AG08395 (cell line): ENCODE measurements around the gene TEX2.
"Not testable (repeated sequence)": the region's sequence is repeated elsewhere in the genome, so short reads cannot be mapped to it uniquely, and the experiment has no call there.

Source experiments
- DNase-seq: peaks from one replicate; pipeline ENCODE4 v3.0.0; 2012; ENCODE audit warnings: mixed read lengths, low spot score

The TEX2 gene

DNA sequence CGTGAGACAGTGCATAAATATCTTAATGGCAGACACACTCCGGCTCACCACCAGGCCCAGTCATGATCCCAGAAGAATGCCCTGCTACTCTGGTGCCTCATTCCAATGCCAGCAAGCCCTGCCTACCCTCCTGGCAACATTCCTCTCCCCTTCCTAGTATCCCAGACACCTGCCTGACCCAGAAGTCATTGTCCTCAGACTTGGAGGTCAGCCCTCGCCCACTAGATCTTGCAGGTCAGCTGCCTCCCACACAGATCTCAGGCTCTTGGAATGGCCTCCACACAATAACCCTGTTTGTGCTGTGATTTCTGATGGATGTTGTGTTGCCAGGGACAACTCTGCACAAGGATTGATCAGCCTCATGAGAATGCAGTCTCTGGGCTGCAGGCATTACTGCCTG lies 1.8 kb upstream of the TEX2 start:
- DNase-seq, result no peak

DNA sequence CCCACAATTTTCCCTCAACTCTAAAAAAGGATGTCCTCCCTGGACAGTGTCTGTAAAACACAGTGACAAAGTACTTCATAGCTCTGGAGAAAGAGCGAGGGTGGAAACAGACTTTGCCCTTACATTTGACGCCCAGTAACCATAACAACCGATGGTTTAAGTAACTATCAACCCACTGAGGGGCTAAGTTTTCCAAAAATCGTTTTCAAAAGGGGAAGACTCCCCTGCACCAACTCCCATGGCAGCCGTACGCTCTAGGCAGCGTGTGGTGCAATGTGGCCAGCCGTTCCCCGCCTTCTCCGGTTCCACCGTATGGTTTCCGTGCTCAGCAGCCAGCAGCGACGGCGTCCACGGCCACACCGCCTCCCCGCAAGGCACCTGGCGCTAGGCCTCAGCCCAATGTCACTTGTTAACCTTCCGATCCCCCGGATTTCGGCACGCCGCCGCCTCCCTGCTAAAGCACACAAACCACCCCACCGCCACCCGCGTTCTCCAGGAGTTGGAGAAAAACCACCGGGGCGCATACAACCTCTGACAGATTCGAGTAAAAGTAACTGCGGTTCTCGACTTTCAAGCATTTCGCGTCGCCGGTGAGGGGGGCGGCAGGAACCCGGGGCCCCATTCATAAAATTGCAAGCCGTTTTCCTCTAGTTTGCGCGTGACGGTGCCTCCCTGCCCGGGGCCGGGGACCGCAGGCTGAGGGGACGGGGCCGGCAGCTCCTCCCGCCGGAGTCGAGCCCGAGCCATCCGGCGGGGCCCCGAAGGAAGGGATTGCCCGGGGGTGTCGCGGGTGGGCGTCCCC lies 661 bp downstream of the TEX2 start:
- peak; percentile 27 for DNase-seq

DNA sequence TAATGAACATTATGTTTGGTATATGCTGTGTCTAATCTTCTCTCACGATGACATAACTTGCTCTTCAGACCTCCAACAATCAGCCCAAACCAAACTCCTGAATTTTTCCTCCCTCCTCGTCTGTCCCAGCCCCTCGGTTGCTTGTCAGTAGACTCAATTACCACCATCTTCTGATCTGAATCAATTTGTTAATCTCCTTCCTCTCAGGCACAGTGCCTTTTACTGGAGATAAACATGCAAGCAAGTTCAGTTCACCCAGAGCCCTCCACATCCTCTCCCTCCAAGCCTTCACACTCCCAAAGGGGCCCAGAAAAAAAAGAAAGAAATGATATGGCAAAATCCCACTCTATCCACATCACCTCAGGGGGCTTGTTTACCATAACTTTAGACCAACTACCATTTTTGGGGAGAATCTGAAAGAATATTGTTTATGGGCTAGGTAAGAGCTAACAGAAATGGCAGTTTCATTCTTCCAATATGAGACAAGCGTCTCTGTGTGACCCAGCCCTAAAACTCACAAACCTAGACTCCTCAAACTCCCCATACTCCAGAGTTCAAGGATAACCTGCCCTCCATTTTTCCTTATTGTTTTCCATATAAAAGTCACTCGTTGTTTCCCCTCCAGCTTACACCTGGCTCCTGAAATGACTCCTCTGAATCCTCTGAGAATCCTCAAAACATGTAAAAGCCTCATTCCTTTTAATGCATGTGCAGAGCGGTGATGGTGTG lies 1.5 kb downstream of the TEX2 start:
- DNase-seq, result no peak

DNA sequence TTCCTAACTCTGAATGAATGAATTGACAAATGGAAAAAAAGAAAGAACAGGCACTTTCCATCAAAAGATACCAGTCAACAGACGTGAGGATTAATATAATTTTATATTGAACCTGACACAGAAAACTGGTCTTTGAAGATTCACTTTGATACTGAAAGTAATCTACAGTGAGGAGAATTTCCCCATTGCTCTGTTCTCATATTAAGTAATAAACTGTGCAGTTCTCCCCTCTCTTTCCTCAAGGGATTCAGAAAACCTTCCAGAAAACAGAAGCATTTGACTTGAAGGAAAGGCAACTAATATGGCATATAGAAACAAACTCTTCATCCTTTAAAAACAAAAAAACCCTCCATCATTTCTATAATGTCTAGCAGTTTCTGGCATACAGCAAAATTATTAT lies 2.2 kb downstream of the TEX2 start:
- no peak for DNase-seq

DNA sequence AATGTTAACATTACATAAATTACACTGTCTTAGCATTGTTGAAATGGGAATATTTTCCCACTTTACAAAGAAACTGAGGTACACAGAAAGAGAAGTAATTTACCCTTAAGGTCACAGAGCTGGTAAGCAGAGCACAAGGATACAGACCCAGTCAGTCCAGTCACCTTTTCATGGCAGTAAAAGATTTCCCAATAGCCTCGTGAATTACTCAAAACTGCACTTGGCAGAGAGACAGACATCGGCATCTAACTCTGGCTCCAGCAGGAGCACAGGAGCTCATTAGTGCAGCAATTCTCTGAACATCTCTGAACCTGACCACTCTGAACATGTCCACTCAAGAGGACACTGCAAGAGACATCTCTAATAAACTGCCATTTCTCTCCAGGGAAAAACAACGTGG lies 3.1 kb downstream of the TEX2 start:
- peak; percentile 62 for DNase-seq

DNA sequence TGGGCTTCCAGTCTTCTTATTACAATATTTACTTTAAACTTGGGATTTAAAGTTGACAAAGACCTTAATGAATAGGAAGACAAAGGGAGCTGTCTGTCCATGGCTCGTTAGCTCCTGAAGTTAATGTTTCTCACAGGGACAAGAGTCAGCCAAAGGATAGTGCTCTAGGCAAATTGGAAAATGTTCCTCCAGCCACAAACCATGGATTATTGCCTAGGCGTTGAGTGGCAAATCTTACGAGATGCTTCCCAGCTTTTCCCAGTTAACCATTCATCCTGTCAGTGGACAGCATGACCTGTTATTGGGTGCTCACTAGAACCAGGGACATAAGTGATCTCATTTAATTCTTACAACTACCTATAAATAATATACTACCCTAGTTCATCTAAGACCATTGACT lies 3.6 kb downstream of the TEX2 start:
- DNase-seq, result no peak

DNA sequence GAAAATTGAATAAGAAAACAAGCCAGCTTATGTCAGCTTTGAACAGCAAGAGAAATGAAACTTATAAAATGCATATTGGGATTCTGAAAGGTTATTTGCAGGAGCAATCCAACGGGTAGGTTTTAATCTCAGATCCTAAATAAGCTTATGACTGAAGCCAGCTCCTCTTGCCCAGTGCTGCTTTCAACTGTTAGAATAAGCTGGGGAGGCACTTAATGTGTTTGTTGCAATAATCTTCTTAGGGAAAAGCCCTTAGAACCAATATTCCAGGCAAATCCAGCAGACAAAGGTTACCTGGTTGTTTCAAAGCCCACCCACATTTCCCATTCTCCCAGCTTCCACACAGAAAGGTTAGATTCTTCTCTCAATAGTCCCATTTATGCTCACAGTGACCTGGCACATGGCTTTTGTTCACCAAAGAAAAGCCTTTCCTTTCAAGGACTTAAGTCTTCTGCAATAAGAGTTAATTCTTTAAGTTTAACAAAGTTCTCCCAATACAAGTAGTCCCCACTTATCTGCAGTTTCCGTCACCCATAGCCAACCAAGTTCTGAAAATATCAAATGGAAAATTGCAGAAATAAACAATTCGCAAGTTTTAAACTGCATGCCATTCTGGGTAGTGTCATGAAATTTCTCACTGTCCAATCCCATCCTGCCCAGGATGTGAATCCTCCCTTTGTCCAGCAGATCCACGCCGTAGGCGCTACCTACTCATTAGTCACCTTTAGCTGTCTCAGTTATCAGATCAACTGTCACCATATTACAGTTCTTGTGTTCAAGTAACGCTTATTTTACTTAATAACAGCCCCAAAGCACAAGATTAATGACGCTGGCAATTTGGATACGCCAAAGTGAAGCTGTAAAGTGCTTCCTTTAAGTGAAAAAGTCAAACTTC lies 5.9 kb downstream of the TEX2 start:
- no peak for DNase-seq

DNA sequence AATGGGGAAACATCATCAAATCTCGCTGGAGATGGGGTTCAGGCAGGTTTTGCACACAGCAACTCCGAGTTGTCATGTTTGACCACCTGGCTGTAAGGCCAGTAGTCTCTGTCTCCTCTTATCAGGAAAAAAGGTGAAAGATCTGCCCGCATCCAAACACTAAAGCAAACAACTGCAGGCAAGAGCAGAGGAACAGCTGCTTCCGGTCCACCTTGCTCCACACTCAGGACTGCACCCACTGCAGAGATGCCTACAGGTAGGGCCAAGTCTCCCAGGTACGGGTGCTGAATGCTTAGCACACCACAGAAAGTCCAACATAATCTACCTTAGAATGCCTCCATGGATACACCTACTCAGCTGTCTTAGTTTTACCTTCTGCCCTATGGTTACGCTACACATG lies 7.3 kb downstream of the TEX2 start:
- DNase-seq, result no peak

DNA sequence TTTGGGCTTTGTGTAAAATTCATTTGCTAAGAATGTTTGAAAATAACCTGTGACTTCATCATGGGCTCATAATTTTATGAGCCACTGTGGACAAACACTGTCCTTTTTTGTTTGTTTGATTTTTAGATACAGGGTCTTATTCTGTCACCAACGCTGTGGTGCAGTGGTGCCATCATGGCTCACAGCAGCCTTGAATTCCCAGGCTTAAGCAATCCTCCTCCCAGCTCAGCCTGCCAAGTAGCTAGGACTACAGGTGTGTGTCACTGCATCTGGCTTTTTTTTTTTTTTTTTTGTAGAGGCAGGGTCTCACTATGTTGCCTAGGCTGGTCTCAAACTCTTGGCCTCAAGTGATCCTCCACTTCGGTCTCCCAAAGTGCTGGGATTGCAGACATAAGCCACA lies 8.3 kb downstream of the TEX2 start:
- DNase-seq, result no peak

DNA sequence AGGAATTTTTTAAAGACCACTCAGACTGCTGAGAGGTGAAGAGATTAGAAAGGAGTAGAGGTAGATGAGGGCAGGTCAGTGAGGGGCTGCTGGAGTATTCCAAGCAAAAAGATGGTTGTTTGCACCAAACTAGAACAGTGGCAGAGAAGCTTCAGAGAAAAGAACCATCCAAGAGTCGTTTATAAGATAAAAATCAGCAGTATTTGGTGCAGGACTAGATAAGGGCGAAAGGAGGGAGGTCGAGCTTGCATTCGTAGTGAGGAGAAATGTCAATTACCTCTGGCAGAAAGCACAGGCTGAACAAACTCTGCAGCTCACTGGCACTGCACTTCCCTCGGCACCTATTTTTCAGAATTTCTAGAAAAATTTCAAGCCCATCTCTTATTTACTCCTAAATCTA lies 9.6 kb downstream of the TEX2 start:
- no peak for DNase-seq

DNA sequence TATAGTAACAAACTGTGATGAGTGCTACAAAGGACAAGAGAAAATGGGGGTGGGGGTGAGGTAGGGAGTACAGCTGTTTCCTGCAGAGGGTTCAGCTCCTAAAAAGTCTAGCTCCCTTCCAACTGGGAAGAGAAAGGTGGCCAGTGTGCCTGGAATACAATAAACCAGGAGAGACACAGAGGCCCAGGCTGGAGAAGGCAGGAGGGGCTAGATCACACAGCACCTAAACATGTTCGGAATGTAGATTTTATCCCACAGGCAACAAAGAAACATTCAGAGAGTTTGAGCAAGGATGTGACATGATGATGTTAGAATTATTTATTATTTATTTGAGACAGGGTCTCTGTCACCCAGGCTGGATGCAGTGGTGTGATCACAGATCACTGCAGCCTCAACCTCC lies 10.2 kb downstream of the TEX2 start:
- DNase-seq, result no peak

DNA sequence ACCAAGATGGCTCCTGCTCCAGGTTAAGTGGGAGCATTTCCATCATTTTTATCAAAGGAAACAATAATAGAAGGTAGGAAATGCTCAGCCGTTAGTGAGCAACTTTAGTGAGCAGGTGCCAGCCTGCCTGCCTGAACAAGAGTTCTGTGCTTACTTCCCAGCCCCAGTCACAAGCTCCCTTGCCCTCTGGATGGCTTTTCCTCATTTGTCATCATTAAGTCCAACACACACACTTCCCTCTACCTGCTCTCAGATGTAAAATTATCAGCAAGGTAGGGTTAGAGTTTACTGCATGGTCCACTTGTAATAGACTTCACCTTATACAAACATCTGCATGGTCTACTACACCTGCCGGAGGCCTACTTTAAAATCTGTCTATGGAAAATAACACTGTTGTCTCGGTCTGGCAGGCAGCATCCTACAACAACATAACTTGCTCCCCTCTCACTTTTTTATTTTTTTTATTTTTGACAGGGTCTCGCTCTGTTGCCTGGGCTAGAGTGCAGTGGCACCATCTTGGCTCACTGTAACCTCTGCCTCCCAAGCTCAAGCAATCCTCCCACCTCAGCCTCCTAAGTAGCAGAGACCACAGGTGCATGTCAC lies 12.7 kb downstream of the TEX2 start:
- DNase-seq, result no peak

DNA sequence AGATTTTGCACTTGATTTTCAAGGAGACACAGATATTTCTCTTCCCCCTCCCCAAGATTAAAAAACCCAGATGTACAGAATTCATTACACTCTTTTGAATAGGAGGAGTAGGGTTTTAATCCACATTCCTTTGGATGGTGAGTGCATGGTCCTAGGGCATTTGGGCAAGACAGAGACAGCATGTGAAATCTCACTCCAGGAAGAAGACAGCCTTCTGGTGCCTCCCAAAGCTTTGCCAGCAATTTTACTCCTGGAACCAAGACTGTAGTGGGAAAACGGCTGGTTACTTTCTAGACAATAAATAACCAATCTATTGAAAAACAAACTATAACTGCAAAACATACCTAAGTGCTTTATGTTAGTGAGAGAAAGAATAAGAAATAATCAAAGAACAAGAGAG lies 15.2 kb downstream of the TEX2 start:
- no peak for DNase-seq

DNA sequence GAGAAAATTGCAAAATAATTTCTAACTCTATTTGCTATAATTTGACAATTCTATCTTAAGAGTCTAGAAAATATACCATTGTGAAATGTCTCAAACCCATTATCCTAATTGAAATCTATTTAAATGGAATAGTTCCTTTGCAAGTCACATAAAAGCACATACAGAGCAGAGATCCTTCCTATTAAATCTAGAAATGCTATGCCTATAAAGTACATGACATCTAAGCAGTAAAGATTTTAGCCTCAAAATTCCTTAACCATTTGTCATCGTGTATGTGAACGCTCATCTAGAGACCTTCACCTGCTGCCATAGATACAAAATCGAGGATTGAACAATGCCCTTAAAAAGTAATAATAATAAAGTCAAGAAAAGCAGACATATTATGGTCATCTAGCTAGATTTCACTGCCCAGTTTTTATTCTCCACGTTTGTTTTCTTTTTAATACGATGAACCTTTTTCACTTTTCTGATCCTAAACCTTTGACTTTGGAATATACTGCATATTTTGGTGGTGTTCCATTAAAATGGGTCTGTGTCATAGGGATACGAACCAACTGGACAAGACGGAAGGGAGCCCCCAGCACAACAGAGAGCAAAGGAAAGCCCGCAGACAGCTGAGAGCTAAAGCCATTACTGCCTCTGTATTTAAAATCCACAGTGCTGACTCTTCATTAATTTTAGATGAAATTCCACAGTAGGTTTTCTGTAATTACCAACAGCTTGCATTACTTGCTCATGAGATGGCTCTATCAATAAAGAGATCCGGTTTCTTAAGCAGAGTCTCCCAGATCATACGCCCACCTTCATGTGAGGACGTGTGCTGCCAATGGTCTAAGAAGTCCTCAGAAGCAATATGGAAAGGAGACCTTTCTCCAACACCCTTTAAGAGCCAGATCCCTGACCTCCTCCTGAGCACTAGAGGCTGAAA lies 17.6 kb downstream of the TEX2 start:
- no peak for DNase-seq

DNA sequence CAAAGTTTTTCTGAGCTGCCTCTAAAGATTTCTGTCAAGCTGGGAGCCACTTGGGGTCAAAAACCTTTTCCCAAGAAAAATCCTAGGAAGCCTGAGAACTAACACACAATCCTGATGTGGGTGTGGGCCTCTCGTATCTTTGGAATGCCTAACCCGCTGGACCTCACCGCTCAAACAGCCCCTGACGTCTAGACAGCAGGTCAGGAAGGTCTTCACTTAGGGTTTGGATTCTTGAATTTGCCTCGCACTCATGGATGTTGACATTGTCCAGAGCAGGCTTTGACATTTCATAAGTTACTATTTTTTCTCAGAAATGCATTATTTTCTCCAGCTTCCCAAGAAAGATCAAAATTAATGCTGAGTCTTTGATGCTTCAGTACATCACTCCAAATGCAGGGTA lies 18.9 kb downstream of the TEX2 start:
- DNase-seq, result no peak

DNA sequence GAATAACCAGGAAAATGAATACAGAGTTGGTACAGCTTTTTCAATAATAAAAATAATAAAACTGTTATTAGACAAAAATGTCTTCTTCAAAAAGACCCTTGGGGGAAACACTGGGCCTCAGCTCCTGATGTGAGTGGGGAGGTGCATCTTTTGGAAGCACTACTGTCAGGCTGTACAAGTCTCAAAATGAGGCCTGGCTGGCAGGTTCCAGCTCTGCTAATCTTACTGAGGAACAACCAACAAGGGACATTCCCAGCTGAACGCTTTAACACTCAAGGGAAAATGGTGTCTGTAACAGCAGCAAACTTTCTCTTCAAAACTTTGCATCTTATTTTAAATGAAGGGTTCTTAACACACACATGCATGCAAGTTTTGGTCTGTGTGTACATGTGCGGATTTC lies 19.7 kb downstream of the TEX2 start:
- DNase-seq, result no peak

DNA sequence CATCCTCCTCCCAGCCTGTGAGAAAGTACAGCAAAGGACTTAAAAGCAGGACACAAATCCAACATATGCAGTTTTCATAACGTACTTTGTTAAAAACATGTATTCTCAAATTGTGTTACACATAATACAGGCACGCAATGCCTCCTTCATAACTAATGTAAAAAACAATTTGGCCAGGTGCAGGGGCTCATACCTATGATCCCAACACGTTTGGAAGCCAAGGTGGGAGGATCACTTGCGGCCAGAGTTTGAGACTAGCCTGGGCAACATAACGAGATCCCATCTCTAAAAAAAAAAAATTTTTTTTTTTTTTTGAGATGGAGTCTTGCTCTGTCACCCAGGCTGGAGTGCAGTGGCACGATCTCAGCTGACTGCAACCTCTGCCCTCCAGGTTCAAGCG lies 20.4 kb downstream of the TEX2 start:
- no peak for DNase-seq

DNA sequence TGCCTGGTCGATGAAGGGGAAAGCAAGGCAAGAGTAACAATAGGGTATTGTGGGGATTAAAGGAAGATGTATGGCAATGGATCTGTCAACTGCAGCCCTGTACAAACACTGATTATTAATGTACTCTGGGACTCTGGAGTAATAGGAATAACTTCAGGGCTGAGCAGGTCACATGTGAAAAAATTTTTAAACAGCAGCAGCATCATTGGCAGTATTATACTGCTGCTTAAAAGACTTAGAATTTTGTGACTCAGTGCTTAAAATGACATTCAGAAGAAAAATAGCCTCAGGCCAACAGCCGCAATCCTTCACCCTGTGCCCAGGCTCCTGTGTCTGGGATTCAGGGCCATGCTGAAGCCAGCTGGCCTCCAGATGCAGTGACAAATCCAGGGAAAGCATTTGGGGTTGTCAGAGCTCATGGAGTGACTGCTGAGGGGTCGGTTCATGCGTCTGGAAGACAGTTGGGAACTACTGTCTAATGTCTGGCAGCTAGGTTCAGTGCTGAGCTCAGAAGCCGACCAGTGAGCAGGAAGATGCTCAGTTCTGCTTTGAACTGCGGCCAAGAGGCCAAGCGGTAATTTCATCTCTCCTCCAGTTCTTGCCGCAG lies 22.2 kb downstream of the TEX2 start:
- peak; percentile 84 for DNase-seq

DNA sequence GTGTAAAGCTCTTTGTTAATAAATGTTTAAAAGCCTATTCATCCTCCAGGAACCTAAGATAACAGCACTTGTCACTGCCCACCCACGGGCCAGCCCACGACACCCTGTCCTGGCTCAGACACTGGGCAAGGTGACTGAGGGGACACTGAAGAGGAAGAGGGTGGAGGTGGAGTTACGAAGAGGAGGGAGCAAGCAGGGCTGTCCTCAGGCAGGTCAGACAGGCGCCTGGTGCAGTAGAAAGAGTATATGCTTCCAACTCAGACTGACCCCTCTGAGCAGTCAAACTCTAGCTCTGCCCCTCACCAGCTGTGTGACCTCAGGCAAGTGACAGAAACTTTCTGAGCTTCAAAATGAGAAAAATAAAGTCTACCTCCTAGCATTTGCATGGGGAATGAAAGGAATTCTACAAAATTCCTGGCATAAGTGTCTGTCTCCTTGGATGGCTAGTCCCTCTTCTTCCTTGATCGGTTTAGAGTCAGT lies 22.8 kb downstream of the TEX2 start:
- DNase-seq, result no peak

DNA sequence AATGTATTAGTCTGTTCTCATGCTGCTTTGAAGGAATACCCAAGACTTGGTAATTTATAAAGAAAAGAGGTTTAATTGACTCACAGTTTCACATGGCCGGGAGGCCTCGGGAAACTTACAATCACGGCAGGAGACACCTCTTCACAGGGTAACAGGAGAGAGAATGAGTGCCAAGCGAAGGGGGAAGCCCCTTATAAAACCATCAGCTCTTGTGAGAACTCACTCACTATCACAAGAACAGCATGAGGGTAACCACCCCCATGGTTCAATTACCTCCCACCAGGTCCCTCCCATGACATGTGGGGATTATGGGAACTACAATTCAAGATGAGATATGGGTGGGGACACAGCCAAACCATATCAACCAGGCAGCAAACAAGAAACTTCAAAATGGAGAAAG lies 24.6 kb downstream of the TEX2 start:
- not testable (repeated sequence) for DNase-seq
